Right atrium auricular region (tissue), 2 donors: ENCODE measurements around the gene OR1K1. TPM values are rescaled to one million over a fixed set of nuclear protein-coding genes. Genes with fewer than 3 reads are reported as not detected.
"Not testable (repeated sequence)": the region's sequence is repeated elsewhere in the genome, so short reads cannot be mapped to it uniquely, and the experiment has no call there.

ENCODE experiments used
- DNase-seq: peaks from one replicate; pipeline ENCODE4 v3.0.0-alpha.2; 2019; ENCODE audit warnings: low spot score
- H3K27ac ChIP-seq, 2 donors: fragments of 200-600 bp; sonication (generic); 1 replicate in 1 of 2; 2 replicates in 1 of 2; pipeline ENCODE4 v1.5.1; 2016 to 2019
- H3K27me3 ChIP-seq, 2 donors: fragments of 200-600 bp; sonication (generic); one replicate each; pipeline versions ENCODE4 v1.5.1 to v1.6.0; 2017 to 2019
- H3K36me3 ChIP-seq: fragments of 200-600 bp; sonication (generic); one replicate; pipeline ENCODE4 v1.5.1; 2016
- H3K4me1 ChIP-seq, 2 donors: fragments of 200-600 bp; sonication (generic); one replicate each; pipeline versions ENCODE4 v1.5.1 to v1.6.0; 2017 to 2019
- H3K4me3 ChIP-seq, 2 donors: fragments of 200-600 bp; sonication (generic); 1 replicate in 1 of 2; 2 replicates in 1 of 2; pipeline ENCODE4 v1.5.1; 2017 to 2019; ENCODE audit warnings: mild to moderate bottlenecking in 1 of 2, moderate library complexity in 1 of 2
- H3K9me3 ChIP-seq, 2 donors: fragments of 200-600 bp; sonication (generic); one replicate each; pipeline ENCODE4 v1.5.1; 2019
- total RNA-seq, 2 donors: library from RNA; depleted of rRNA; stranded (reverse); fragments of >200 nt; gene quantifications; one replicate each; pipeline ENCODE4 v1.1.0, GENCODE V29; 2016
- TF ChIP-seq, protein P1 (sequence below), 2 donors: fragments of 200-600 bp; sonication (generic); IDR thresholded peaks; one replicate each; pipeline ENCODE4 v1.5.1; 2019; ENCODE audit warnings: antibody characterized with exemption in 2 of 2

The OR1K1 gene
- total RNA-seq, 2 donors from 2014 or later: not detected

DNA sequence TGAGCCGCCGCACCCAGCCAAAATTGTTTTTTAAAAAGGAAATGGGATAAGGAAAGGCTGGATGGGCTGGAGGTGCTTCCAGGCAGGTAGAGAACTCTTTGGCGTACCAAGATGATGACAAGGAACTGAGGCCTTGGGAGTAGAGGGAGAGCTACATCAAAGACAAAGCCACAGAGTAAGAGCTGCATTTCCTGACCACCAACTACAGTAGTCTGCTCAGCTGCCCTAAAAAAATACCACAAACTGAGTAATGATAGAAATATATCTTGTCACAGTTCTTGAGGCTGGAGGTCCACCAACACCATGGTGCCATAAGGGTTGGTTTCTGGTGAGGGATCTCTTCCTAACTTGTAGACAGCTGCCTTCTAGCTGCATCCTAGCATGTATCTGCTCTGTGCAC, 8.2 kb downstream of the OR1K1 start:
- Histone ChIP-seq H3K4me3 (no peak overlapping the region), H3K27me3 (no peaks in the 10 kb centered on the region), H3K9me3 (no peaks in the 10 kb centered on the region), H3K36me3 (no peaks in the 10 kb centered on the region), H3K4me1 (no peaks in the 10 kb centered on the region), H3K27ac (no peak overlapping the region)
- TF ChIP-seq, protein P1, sequence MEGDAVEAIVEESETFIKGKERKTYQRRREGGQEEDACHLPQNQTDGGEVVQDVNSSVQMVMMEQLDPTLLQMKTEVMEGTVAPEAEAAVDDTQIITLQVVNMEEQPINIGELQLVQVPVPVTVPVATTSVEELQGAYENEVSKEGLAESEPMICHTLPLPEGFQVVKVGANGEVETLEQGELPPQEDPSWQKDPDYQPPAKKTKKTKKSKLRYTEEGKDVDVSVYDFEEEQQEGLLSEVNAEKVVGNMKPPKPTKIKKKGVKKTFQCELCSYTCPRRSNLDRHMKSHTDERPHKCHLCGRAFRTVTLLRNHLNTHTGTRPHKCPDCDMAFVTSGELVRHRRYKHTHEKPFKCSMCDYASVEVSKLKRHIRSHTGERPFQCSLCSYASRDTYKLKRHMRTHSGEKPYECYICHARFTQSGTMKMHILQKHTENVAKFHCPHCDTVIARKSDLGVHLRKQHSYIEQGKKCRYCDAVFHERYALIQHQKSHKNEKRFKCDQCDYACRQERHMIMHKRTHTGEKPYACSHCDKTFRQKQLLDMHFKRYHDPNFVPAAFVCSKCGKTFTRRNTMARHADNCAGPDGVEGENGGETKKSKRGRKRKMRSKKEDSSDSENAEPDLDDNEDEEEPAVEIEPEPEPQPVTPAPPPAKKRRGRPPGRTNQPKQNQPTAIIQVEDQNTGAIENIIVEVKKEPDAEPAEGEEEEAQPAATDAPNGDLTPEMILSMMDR (IDR thresholded peaks at IDR 0.05): no peak
- DNase-seq: no peak

DNA sequence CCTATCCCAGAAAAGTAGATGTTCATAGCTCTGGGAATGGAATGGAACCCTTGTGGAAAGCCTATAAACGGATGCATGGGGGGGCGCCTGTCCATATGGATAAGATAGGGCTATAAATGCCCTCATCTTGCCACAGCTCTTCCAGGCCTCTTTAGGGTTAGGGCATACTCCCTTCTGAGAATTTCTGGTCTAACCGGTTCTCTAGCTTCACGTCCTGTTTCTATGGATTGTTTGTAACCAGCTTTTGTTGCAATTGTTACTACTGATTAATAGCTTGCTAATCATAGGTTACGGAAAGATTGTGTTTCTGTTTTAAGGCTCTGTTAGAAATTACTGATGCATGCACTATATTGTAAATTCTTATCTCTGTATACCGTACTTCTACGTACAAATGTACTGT, 9.3 kb downstream of the OR1K1 start:
- not testable (repeated sequence) for H3K9me3 ChIP-seq, H3K4me3 ChIP-seq, H3K36me3 ChIP-seq, H3K27ac ChIP-seq, H3K27me3 ChIP-seq, H3K4me1 ChIP-seq, DNase-seq

DNA sequence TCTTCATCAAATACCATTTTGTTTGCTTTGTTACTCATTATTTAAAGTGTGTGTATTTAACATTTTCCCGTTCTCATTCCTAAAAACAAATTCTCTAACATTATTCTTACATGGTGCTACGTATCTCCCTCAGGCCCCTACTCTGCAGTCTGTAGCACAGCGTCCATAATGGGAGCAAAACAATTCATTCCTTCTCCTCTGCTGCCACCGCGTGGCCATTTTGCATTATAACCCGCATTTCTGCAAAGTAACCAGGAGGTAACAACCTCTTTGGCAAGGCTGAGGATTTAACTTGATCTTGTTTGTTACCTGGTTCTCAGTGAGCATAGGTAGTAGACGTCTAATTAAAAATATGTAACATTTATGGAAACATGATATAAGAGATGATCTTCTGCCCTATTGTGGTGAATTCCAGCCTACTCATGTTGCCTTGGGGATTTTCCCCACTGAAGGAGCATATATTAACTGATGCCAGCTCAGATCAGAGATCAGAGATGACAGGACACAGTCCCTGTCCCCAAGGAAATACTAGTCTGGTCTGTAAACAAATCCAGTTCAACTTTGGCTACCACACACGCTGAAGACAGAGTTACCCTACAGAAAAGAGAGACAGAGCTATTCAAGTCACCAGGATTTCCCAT, 10.5 kb downstream of the OR1K1 start:
- Histone ChIP-seq H3K4me3 (no peak overlapping the region), H3K9me3 (no peaks in the 10 kb centered on the region), H3K27me3 (no peaks in the 10 kb centered on the region), H3K4me1 (peaks cover 0 to under 1% of the 10 kb centered on the region in 2 donors), H3K27ac (no peak overlapping the region), H3K36me3 (no peaks in the 10 kb centered on the region)
- peak; percentile 70 for DNase-seq
- TF ChIP-seq, protein P1 (IDR thresholded peaks at IDR 0.05): peak; percentile 64 to 84

DNA sequence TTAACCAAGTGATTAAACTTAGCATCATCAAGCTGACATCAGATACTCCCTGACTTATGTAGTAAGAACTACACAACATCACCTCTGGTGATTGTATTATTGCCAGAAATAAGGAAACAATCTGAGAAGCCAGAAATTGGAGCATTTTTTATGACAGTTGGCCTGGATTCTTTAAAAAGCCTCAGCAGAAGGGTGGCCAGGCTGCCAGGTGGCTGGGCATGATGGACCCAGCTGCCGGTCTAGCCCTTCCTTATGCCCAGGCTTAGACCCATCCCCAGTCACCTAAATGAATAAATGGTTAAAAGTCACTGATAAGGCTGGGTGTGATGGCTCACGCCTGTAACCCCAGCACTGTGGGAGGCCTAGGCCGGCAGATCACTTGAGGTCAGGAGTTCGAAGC, 12.8 kb downstream of the OR1K1 start:
- H3K4me3 ChIP-seq: no peak overlapping the region
- no peak overlapping the region for H3K27ac ChIP-seq
- H3K36me3 ChIP-seq: peaks cover 3% of the 10 kb centered on the region
- no peaks in the 10 kb centered on the region for H3K27me3 ChIP-seq
- peaks cover 0 to 4% of the 10 kb centered on the region in 2 donors for H3K4me1 ChIP-seq
- TF ChIP-seq, protein P1 (IDR thresholded peaks at IDR 0.05): no peak
- H3K9me3 ChIP-seq: no peaks in the 10 kb centered on the region
- DNase-seq: no peak

DNA sequence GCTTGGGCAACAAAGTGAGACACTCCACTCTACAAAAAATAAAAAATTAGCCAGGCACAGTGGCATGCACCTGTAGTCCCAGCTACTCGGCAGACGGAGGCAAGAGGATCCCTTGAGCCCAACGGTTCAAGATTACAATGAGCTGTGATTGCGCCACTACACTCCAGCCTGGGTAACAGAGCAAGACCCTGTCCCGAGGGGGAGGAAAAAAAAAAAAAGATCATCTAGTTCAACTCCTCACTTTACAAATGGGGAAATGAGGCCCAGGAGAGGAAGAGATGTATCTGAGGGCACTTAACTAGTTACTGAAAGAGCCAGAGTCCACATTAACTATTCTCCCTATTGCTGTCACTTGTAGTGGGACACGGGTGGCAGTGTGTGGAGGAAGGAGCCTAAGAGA, 14.6 kb downstream of the OR1K1 start:
- Histone ChIP-seq H3K27ac (no peak overlapping the region), H3K4me1 (peaks cover 0 to 4% of the 10 kb centered on the region in 2 donors), H3K9me3 (no peaks in the 10 kb centered on the region), H3K36me3 (peaks cover 5% of the 10 kb centered on the region), H3K27me3 (no peaks in the 10 kb centered on the region), H3K4me3 (no peak overlapping the region)
- TF ChIP-seq, protein P1 (IDR thresholded peaks at IDR 0.05): no peak
- no peak for DNase-seq

DNA sequence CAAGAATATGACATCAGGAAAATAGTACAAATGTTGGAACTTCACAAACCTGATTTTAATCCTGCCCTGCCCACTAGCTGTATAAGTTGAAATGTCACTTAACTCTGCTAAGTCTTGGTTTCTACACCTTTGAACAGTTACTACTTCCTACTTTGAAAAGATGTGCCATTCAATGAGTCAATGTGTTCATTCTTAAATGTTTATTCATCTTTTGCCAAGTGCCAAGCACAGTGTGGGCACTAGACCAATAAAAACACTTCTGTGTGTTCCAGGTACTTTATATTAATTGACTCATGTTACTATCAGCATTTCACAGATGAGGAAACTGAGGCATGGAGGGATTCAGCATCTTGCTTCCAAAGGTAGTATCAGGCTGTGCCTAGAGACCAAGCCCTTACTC, 15.6 kb downstream of the OR1K1 start:
- Histone ChIP-seq H3K4me3 (no peak overlapping the region), H3K36me3 (peaks cover 13% of the 10 kb centered on the region), H3K27ac (peak overlapping the region in 1 of 2 donors; percentile 42), H3K9me3 (no peaks in the 10 kb centered on the region), H3K27me3 (no peaks in the 10 kb centered on the region), H3K4me1 (peaks cover 0 to 4% of the 10 kb centered on the region in 2 donors)
- TF ChIP-seq, protein P1 (IDR thresholded peaks at IDR 0.05): no peak
- DNase-seq: no peak
